ENCODE measurements around the gene CEP128. TPM values are rescaled to one million over a fixed set of nuclear protein-coding genes. Genes with fewer than 3 reads are reported as not detected.

The CEP128 gene
- total RNA-seq, 1 donor from 2014 or later: 6.1 TPM

DNA sequence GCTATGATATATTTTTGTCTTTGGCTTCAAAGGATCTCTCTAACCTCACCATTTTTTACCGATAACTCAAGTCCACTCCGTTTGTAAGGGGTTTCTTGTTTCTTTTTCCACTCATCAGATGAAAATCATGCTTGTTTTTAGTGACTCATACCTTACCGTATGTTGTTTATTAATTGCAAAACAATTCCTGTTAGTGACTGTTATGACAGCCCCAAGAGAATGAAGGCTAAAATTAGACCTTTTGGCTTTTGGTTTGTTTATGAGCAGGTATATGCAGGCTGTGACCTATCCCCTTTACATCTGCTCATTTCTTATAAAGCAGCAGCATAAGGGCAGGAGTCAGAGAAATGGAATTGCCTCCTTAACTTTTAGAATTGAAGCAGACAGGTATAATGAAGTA is 319.8 kb downstream of the CEP128 start:
- Histone ChIP-seq H3K27ac (no peak overlapping the region), H3K27me3 (no peaks in the 10 kb centered on the region), H3K4me3 (no peak overlapping the region), H3K9me3 (no peaks in the 10 kb centered on the region), H3K36me3 (no peaks in the 10 kb centered on the region), H3K4me1 (no peaks in the 10 kb centered on the region)
- no peak for DNase-seq
- ATAC-seq: no peak
- TF ChIP-seq, protein P1, sequence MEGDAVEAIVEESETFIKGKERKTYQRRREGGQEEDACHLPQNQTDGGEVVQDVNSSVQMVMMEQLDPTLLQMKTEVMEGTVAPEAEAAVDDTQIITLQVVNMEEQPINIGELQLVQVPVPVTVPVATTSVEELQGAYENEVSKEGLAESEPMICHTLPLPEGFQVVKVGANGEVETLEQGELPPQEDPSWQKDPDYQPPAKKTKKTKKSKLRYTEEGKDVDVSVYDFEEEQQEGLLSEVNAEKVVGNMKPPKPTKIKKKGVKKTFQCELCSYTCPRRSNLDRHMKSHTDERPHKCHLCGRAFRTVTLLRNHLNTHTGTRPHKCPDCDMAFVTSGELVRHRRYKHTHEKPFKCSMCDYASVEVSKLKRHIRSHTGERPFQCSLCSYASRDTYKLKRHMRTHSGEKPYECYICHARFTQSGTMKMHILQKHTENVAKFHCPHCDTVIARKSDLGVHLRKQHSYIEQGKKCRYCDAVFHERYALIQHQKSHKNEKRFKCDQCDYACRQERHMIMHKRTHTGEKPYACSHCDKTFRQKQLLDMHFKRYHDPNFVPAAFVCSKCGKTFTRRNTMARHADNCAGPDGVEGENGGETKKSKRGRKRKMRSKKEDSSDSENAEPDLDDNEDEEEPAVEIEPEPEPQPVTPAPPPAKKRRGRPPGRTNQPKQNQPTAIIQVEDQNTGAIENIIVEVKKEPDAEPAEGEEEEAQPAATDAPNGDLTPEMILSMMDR (IDR thresholded peaks at IDR 0.05): no peak
- intact Hi-C loops (cut with DNase I): no loop called here

DNA sequence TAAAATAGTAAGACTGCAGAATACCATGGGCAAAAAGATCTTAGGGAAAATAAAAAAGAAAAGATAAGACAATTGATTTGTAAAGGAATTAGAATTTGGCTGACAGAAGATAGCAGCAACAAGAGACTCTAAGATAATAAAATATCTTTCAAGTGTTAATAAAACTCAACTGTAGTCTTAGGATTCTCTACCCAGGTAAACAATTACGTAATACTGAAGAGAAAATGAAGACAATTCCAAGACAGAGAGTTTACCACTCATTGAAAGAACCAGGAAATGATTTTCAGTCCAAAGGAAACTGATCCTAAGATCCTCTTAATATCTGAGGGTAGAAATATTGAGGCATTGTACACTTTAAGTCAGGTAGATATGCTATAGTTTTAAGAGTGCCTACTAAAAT is 321.1 kb downstream of the CEP128 start:
- Histone ChIP-seq H3K4me1 (no peaks in the 10 kb centered on the region), H3K27me3 (no peaks in the 10 kb centered on the region), H3K9me3 (no peaks in the 10 kb centered on the region), H3K27ac (no peak overlapping the region), H3K36me3 (no peaks in the 10 kb centered on the region), H3K4me3 (no peak overlapping the region)
- ATAC-seq (no peak), DNase-seq (no peak)
- intact Hi-C loops (cut with DNase I): no loop called here
- TF ChIP-seq, protein P1 (IDR thresholded peaks at IDR 0.05): no peak

DNA sequence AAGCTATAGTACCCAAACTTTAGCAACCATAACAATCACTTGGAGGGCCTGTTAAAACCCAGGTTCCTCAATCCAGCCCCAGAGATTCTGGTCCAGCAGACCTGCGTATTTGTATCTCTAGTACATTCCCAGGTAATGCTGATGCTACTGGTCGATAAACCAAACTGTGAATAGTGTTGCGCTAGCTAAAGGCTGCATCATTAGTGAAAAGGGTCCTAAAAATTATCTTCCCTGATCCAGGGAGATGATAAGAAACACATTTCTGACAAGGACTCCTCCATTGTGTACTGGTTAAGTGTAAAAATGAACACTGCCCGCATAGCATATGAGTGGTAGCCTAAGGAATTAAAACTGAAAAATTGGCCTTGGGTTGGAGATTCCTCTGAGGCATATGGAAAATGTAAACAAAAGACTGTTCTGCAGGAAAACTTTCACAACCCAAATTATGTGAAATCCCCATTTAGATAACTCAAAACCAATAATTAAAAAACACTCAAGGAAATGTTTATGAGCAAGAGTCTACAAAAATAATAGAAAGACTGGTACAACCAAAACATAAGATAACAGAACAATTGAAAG is 322.7 kb downstream of the CEP128 start:
- TF ChIP-seq, protein P1 (IDR thresholded peaks at IDR 0.05): no peak
- H3K9me3 ChIP-seq: no peaks in the 10 kb centered on the region

DNA sequence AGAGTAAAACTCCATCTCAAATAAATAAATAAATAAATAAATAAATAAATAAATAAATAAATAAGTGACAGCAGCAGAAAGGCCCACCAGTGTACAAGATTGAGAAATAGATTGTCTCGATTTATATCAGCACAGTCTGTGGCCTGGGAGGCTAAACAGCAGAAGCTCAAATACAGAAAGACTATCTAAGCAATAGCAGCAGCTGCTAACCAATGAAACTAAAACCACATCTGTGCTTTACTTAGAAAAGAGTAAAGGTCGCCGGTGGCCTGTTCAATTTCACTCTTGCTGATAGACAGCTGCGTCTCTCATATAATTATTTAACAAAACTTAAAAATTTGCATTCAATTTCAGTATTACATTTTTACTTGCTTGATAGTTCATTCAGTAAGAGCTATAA is 325.7 kb downstream of the CEP128 start:
- H3K27me3 ChIP-seq: no peaks in the 10 kb centered on the region
- H3K4me3 ChIP-seq: no peak overlapping the region
- no peaks in the 10 kb centered on the region for H3K36me3 ChIP-seq
- intact Hi-C loops (cut with DNase I): no loop called here
- DNase-seq (no peak), ATAC-seq (no peak)
- no peak overlapping the region for H3K27ac ChIP-seq
- TF ChIP-seq, protein P1 (IDR thresholded peaks at IDR 0.05): no peak
- H3K4me1 ChIP-seq: no peaks in the 10 kb centered on the region
- H3K9me3 ChIP-seq: no peaks in the 10 kb centered on the region

More for the DNA sequence above, 322.7 kb downstream of the CEP128 start:
- Histone ChIP-seq H3K36me3 (no peaks in the 10 kb centered on the region), H3K4me1 (no peaks in the 10 kb centered on the region), H3K4me3 (no peak overlapping the region), H3K27ac (no peak overlapping the region), H3K27me3 (no peaks in the 10 kb centered on the region)
- ATAC-seq (no peak), DNase-seq (no peak)
- intact Hi-C loops (cut with DNase I): no loop called here

DNA sequence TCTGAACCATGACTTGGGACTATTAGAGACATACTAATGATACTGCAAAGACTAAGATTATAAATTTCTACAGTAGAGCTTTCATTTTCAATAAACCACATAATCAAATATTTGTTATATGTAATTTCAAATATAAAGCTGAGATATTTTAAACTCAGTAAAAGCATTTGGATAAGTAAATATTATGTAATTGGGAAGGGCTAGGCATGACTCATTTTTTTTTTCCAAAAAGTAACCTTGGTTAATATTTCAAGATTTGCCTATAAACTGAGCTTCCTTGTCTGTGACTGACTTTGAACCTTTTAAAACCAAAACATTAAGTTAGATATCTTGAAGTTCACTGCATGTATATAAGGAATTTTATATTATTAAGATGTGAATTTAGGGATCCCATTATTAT is 332.5 kb downstream of the CEP128 start:
- intact Hi-C loops (cut with DNase I): no loop called here
- TF ChIP-seq, protein P1 (IDR thresholded peaks at IDR 0.05): no peak
- no peak for ATAC-seq
- H3K4me3 ChIP-seq: no peak overlapping the region
- no peaks in the 10 kb centered on the region for H3K4me1 ChIP-seq
- no peak for DNase-seq
- H3K27ac ChIP-seq: no peak overlapping the region
- H3K9me3 ChIP-seq: no peaks in the 10 kb centered on the region
- no peaks in the 10 kb centered on the region for H3K36me3 ChIP-seq
- no peaks in the 10 kb centered on the region for H3K27me3 ChIP-seq

DNA sequence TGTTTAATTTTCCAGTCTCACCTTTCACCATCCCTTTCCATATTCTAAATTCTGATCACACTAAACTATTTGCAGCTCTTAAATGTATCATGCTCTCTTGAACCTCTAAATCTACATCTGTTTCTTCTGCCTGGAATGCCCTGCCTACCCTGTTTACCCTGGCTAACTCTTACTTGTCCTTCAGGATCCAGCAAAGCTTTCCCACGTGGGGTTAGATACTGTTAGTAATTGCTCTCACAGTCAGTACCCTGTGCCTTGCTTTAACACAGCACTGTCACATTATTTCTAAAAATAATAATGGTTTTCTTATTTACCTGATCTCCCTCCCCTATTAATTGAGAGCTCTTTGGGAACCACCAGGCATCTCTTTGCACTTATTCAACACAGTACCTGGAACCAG is 333.0 kb downstream of the CEP128 start:
- Histone ChIP-seq H3K36me3 (no peaks in the 10 kb centered on the region), H3K4me1 (no peaks in the 10 kb centered on the region), H3K27ac (no peak overlapping the region), H3K9me3 (no peaks in the 10 kb centered on the region), H3K4me3 (no peak overlapping the region), H3K27me3 (no peaks in the 10 kb centered on the region)
- ATAC-seq (no peak), DNase-seq (no peak)
- intact Hi-C loops (cut with DNase I): no loop called here
- TF ChIP-seq, protein P1 (IDR thresholded peaks at IDR 0.05): no peak

All from upper lobe of right lung (tissue), 1 donor.